Daoy (cell line): ENCODE measurements around the gene TBX6. TPM values are rescaled to one million over a fixed set of nuclear protein-coding genes. Genes with fewer than 3 reads are reported as not detected.

ENCODE experiments used
- DNase-seq: peaks from one replicate; pipeline ENCODE4 v3.0.0-alpha.2; 2015; ENCODE audit warnings: low read depth
- total RNA-seq: library from RNA; depleted of rRNA; stranded (reverse); fragments of >200 nt; shearing (Covaris generic); gene quantifications from 2 replicates; pipeline ENCODE4 v1.2.3, GENCODE V29; 2014

TBX6 gene
- total RNA-seq, 1 experiment from 2014 or later = not detected

- DNase-seq = no peak
Measured at GRCh38 chr16:30086291-30087140, 5.2 kb downstream of the TBX6 start.

DNA sequence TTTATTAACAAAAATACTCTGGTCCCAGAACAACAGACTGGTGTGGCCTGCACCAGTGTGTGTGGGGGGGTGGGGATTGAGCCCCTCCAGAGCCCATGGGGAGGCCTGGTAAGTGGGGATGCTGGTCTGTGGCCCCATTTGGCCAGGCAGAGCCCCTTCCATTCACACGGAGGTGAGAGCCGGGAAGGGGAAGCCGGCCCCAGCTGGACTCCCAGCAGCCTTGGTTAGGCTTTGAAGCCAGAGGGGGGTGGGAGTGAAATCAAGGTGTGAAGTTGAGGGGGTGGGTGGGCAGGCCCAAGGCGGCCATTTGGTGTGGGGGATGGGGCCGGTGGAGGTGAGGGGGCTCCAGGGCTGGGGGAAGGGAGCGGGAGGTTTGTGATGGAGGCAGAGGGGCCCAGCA is 5.9 kb downstream of the TBX6 start:
- no peak for DNase-seq

DNA sequence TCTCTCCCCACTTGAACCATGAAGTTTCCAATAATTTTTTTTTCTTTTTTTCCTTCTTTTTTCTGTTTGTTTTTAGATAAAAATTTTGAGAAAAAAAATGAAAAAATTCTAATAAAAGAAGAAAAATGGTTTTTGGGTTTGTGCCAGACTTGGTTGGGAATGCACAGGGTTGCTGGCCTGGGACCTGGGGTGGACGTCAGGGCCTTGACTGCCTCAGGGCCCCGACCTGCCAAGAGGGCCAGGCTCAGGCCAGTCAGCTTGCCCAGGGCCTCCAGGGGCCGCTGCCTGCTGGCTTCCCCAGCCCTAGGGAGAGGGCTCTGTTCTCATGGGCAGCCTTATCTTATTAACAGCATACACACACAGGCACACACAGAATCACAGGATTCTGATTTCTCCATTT is 6.5 kb downstream of the TBX6 start:
- no peak for DNase-seq

GRCh38 chr16:30084816-30085159 is 6.9 kb downstream of the TBX6 start:
- no peak for DNase-seq

- DNase-seq = no peak
Measured at GRCh38 chr16:30084096-30084815, 7.5 kb downstream of the TBX6 start.

GRCh38 chr16:30083216-30084055 is 8.3 kb downstream of the TBX6 start:
- DNase-seq = no peak

DNA sequence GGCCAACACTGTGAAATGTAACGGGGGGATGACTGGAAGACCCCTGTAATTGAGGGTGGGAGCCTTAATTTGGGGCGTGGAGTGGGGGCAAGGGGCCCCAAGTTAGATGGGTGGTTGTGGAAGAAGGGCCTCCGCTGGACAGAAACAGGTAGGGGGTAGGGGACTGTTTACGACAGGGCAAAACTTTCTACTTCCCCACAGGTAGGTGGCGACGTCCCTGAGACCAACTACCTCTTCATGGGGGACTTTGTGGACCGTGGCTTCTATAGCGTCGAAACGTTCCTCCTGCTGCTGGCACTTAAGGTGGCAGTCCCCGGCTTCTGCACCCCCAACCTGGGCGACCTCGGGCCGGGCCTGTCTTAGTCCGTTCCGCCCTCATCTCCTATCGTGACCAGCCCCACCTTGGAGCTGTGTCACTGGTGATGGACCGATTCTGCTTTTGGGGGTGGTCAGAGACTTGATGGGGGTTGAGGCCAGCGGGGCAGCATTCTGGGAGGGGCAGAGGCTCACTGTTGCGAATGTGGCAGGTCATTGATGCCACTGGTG is 9.1 kb downstream of the TBX6 start:
- no peak for DNase-seq

DNA sequence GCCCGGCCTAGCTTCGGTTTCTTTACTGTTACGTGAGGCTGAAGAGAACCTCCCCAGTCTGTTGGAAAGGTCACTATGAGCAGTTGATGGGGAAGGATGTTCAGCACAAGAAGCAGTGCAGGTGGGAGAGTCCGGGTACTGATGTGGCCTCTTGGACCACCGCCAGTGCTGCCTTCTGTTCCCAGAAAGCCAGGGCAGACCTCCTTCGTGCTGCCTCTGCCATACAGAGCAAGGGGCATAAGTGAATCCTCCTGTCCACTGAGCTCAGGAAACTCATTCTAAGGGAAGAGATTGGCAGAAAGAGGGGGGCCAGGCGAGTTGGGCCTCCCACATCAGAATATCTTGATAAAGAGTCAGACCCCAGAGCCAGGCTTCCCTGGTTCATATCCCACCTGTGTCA is 12.2 kb downstream of the TBX6 start:
- no peak for DNase-seq

GRCh38 chr16:30078744-30079143 is 13.0 kb downstream of the TBX6 start:
- no peak for DNase-seq

DNA sequence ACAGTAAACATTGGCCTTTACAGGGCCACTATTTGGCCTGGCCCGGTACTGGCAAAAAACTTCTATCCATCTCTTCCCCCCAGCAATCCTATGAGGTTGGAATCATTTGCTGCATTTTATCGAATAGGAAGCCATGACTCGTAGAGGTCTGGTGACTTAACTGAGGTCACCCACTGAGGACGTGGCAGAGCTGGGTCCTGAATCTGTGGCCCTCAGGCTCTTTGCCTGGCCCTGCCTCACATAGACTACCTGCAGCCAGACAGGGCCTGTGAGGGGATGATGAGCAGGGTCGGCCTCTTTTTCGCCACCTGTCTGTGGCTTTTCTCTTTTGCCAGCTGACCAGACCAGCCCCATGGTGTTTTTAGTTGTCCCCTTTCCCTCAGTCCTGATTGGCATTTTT is 14.1 kb downstream of the TBX6 start:
- DNase-seq = no peak

GRCh38 chr16:30076276-30076791 is 15.4 kb downstream of the TBX6 start:
- DNase-seq = no peak

DNA sequence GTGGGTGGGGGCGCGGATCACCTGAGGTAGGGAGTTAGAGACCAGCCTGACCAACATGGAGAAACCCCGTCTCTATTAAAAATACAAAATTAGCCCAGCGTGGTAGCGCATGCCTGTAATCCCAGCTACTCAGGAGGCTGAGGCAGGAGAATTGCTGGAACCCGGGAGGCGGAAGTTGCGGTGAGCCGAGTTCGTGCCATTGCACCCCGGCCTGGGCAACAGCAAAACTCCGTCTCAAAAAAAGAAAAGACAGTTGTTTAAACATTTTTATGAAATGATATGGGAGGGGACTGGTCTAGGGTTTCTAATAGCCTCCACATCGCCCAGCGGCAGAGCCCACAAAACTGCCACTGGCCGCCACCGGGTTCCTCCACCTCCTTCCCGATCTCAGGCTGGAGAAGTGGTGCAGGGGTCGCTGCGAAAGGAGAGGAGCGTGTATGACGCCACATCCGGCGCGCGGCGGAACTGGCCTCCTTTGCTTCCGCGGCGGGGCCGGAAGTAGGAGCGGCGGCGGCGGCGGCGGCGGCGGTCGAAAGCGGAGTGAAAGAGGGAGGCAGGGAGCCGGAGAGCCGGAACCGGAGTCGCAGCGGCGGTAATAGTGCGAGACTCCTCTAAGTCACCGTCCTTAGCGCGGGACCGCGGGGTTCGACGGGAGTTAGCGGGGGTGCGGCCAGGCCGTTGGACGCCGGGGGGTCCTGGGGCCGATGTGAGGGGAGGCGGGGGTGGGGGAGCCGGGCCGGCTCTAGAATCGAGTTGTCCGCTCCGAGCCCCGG is 16.0 kb downstream of the TBX6 start, which contains the start of gene PPP4C:
TSS of gene PPP4C (plus strand) at position 492 of the 773 bp plus-strand sequence. CDS start 384 bp downstream, outside the sequence.
- peak; percentile 94 for DNase-seq

- no peak for DNase-seq
Measured at GRCh38 chr16:30070490-30070889, 21.2 kb downstream of the TBX6 start.

DNA sequence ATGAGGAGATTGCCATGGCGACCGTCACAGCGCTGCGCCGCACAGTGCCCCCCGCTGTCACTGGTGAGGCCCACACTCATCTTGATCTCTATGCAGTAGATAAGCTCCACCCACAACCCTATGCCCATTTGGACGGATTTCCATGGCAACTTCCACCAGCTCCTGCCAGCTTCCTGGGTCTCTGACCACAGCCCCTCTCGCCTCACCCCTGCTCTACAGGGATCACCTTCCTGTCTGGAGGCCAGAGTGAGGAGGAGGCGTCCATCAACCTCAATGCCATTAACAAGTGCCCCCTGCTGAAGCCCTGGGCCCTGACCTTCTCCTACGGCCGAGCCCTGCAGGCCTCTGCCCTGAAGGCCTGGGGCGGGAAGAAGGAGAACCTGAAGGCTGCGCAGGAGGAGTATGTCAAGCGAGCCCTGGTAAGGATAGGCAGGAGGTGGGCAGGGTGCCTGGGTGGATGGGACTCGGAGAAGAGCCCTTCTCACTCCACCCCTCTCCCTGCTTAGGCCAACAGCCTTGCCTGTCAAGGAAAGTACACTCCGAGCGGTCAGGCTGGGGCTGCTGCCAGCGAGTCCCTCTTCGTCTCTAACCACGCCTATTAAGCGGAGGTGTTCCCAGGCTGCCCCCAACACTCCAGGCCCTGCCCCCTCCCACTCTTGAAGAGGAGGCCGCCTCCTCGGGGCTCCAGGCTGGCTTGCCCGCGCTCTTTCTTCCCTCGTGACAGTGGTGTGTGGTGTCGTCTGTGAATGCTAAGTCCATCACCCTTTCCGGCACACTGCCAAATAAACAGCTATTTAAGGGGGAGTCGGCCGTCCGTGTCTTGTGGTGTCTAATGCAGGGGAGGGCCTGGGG is 21.9 kb downstream of the TBX6 start:
- DNase-seq = no peak

GRCh38 chr16:30068750-30069610 is 22.7 kb downstream of the TBX6 start:
- DNase-seq = no peak

DNA sequence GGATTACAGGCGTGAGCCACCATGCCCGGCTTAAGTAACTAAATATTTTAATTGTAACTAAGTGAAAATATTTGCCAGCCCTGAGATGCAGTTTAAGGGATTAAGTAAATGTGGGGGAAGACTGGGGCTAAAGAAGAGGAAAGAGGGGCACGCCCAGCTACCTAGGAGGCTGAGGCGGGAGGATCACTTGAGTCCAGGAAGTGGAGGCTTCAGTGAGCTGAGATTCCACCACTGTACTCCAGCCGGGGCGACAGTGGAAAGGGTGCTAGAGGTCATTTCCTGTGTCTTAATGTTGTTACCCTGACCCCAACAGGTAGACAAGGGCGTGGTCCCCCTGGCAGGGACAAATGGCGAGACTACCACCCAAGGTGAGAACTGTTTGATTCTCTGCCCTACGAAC is 23.4 kb downstream of the TBX6 start:
- no peak for DNase-seq

DNA sequence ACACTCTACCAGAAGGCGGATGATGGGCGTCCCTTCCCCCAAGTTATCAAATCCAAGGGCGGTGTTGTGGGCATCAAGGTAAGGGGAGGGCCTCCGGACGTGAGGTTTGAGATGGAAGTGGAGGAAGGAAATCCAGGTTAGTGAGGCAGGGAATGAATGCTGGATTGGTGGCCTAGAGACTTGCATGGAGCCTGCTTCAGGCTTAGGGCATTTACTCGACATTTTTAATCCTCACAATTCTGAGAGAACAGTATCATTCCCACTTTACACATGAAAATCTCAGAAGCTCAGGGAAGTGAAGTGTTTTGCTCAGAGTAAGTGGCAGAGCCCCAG is 24.2 kb downstream of the TBX6 start:
- DNase-seq = no peak

DNA sequence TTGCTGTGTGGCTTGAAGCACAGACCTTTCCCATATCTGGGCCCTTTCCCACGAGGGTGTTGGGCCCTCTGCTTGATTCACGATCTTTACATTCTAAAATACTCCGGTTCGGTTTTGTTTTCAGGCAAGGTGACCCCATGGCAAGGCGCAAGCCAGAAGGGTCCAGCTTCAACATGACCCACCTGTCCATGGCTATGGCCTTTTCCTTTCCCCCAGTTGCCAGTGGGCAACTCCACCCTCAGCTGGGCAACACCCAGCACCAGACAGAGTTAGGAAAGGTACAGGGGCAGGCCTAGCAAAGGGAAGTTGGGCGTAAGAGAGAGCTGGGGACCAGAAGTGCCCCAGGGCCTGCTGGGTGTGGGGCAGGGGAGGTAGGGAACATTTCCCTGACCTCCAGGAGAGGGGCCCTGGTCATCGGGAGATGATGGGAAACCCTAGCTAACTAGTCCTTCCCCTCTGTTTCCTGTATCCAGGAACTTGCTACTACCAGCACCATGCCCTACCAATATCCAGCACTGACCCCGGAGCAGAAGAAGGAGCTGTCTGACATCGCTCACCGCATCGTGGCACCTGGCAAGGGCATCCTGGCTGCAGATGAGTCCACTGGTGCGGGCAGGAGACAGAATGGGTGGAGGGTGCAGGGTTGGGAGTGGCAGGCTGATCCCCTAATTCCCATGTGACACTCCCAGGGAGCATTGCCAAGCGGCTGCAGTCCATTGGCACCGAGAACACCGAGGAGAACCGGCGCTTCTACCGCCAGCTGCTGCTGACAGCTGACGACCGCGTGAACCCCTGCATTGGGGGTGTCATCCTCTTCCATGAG is 24.8 kb downstream of the TBX6 start:
- no peak for DNase-seq
